HCT116 (cell line): Measurements from ENCODE around the gene COMMD6. TPM values are rescaled to one million over a fixed set of nuclear protein-coding genes. Genes with fewer than 3 reads are reported as not detected.

Experiments used
- ATAC-seq: fragments of 200-7000 bp; cut with Tn5 transposase; 2 replicates; pipeline ENCODE4 v1.9.1; 2020; ENCODE audit warnings: mild to moderate bottlenecking, moderate library complexity
- BruUV-seq: library from RNA; stranded (reverse); fragments of 400-500 nt; replicated peaks from 2 replicates; lab custom pipeline; 2021; lab: Mats Ljungman, UMichigan
- CTCF ChIA-PET: fragments of 300-600 bp; sonication (Branson Sonifier 250); formaldehyde crosslinking; loops from one replicate; lab custom pipeline; 2021; ENCODE audit warnings: antibody characterized with exemption; lab: Charles Lee
- POLR2A ChIA-PET: fragments of 300-600, 350-600 bp; sonication (Branson Sonifier 250); formaldehyde crosslinking; loops from one replicate; lab custom pipeline; 2021; ENCODE audit warnings: antibody characterized with exemption; lab: Charles Lee
- RAD21 ChIA-PET, 2 experiments: fragments of 300-600 bp; sonication (Branson Sonifier 250); formaldehyde crosslinking; loops; one replicate each; lab custom pipeline; 2023; ENCODE audit warnings: low total read pairs in 2 of 2; ENCODE audit not compliant: uncharacterized antibody in 2 of 2, unreplicated experiment in 2 of 2, low non-redundant PET in 1 of 2; lab: Charles Lee
- DNase-seq: peaks from one replicate; pipeline ENCODE4 v3.0.0-alpha.2; 2010; ENCODE audit warnings: low read depth, low spot score
- H2AFZ ChIP-seq: fragments of 200-600 bp; shearing (Covaris generic), sonication (generic); 2 replicates; pipeline ENCODE4 v1.6.1; 2017; ENCODE audit warnings: low read depth, mixed run types, mixed read lengths, antibody characterized with exemption, low read length; ENCODE audit not compliant: poor library complexity, severe bottlenecking
- H3K27ac ChIP-seq: 2 replicates; pipeline ENCODE4 v1.5.1; 2012; ENCODE audit warnings: low read depth, low read length
- H3K27me3 ChIP-seq: fragments of 200-600 bp; sonication (generic); 2 replicates; pipeline ENCODE4 v1.6.1; 2016; ENCODE audit warnings: mixed run types, low read length, mixed read lengths; ENCODE audit not compliant: insufficient read depth
- H3K36me3 ChIP-seq, 2 experiments: fragments of 200-500 bp in 1 of 2; fragments of 200-600 bp in 1 of 2; sonication (Bioruptor generic) in 1 of 2; sonication (generic) in 1 of 2; 2 replicates each; pipeline versions ENCODE4 v1.5.1 to v1.6.1; 2014 to 2016; ENCODE audit warnings: low read length in 2 of 2, inconsistent platforms in 1 of 2, mixed read lengths in 1 of 2, mixed run types in 1 of 2; ENCODE audit not compliant: insufficient read depth in 2 of 2, control insufficient read depth in 1 of 2
- H3K4me1 ChIP-seq, 2 experiments: fragments of 200-600 bp in 1 of 2; sonication (generic) in 1 of 2; 2 replicates each; pipeline versions ENCODE4 v1.5.1 to v1.6.1; 2012 to 2017; ENCODE audit warnings: low read length in 2 of 2, inconsistent platforms in 1 of 2, mild to moderate bottlenecking in 1 of 2, mixed read lengths in 1 of 2, mixed run types in 1 of 2, moderate library complexity in 1 of 2; ENCODE audit not compliant: insufficient read depth in 2 of 2, control insufficient read depth in 1 of 2
- H3K4me2 ChIP-seq: fragments of 200-600 bp; sonication (generic); 2 replicates; pipeline ENCODE4 v1.6.1; 2017; ENCODE audit warnings: mixed run types, low read length, mixed read lengths
- H3K4me3 ChIP-seq, 2 experiments: fragments of 200-600 bp in 1 of 2; sonication (generic) in 1 of 2; replicated peaks in 1 of 2; 2 replicates each; pipeline ENCODE4 v1.5.1; 2011 to 2016; ENCODE audit warnings: low read length in 2 of 2, control low read depth in 1 of 2, low read depth in 1 of 2, mild to moderate bottlenecking in 1 of 2, mixed read lengths in 1 of 2, mixed run types in 1 of 2
- H3K79me2 ChIP-seq: fragments of 200-600 bp; sonication (generic); 2 replicates; pipeline ENCODE4 v1.6.1; 2017; ENCODE audit warnings: mild to moderate bottlenecking, mixed run types, low read length, moderate library complexity, mixed read lengths; ENCODE audit not compliant: insufficient read depth
- H3K9ac ChIP-seq: fragments of 200-600 bp; sonication (generic); 2 replicates; pipeline ENCODE4 v1.6.1; 2016; ENCODE audit warnings: low read length, mixed read lengths
- H3K9me2 ChIP-seq: fragments of 200-600 bp; sonication (generic), shearing (Covaris generic); 2 replicates; pipeline ENCODE4 v1.6.1; 2017; ENCODE audit warnings: mixed run types, mild to moderate bottlenecking, moderate library complexity; ENCODE audit not compliant: insufficient read depth
- H3K9me3 ChIP-seq, 2 experiments: fragments of 200-500 bp in 1 of 2; fragments of 200-600 bp in 1 of 2; sonication (Bioruptor generic) in 1 of 2; sonication (generic) in 1 of 2; 2 replicates each; pipeline ENCODE4 v1.6.1; 2014 to 2017; ENCODE audit warnings: low read length in 2 of 2, mixed read lengths in 2 of 2, inconsistent platforms in 1 of 2, low read depth in 1 of 2, mild to moderate bottlenecking in 1 of 2, mixed run types in 1 of 2, moderate library complexity in 1 of 2; ENCODE audit not compliant: control insufficient read depth in 1 of 2, insufficient read depth in 1 of 2
- H4K20me1 ChIP-seq: fragments of 200-600 bp; sonication (generic), shearing (Covaris generic); 2 replicates; pipeline ENCODE4 v1.6.1; 2017; ENCODE audit warnings: mixed run types, mild to moderate bottlenecking, moderate library complexity; ENCODE audit not compliant: insufficient read depth
- CEBPB ChIP-seq: IDR thresholded peaks from 2 replicates; pipeline ENCODE4 v1.6.1; 2012; ENCODE audit warnings: low read depth
- CTCF ChIP-seq, 3 experiments: fragments of 200-600 bp in 1 of 3; sonication (generic) in 1 of 3; IDR thresholded peaks in 2 of 3; conservative IDR thresholded peaks in 1 of 3; 2 replicates each; pipeline ENCODE4 v1.5.1; 2012 to 2017; ENCODE audit warnings: low read depth in 2 of 3, low read length in 2 of 3, antibody characterized with exemption in 1 of 3, borderline replicate concordance in 1 of 3, control low read depth in 1 of 3, mild to moderate bottlenecking in 1 of 3, mixed read lengths in 1 of 3, mixed run types in 1 of 3, moderate library complexity in 1 of 3; ENCODE audit not compliant: insufficient read depth in 1 of 3
- EGR1 ChIP-seq: IDR thresholded peaks from 2 replicates; pipeline ENCODE4 v1.6.1; 2012; ENCODE audit warnings: low read depth
- ELF1 ChIP-seq: IDR thresholded peaks from 2 replicates; pipeline ENCODE4 v1.6.1; 2012; ENCODE audit warnings: low read depth, borderline replicate concordance
- FOSL1 ChIP-seq: IDR thresholded peaks from 2 replicates; pipeline ENCODE4 v1.6.1; 2012; ENCODE audit warnings: low read depth
- JUND ChIP-seq: IDR thresholded peaks from 2 replicates; pipeline ENCODE4 v1.6.1; 2012
- POLR2A ChIP-seq: IDR thresholded peaks from 2 replicates; pipeline ENCODE4 v1.7.0; 2011; ENCODE audit warnings: borderline replicate concordance; ENCODE audit not compliant: insufficient read depth, insufficient read length; ENCODE audit errors: extremely low read depth
- POLR2AphosphoS5 ChIP-seq: IDR thresholded peaks from 2 replicates; pipeline ENCODE4 v1.6.1; 2011; ENCODE audit warnings: mild to moderate bottlenecking, low read depth, low read length, moderate library complexity
- RAD21 ChIP-seq: IDR thresholded peaks from 2 replicates; pipeline ENCODE4 v1.6.1; 2012; ENCODE audit warnings: low read depth, mild to moderate bottlenecking
- SRF ChIP-seq: IDR thresholded peaks from 2 replicates; pipeline ENCODE4 v1.6.1; 2012; ENCODE audit warnings: low read depth
- TCF7L2 ChIP-seq: IDR thresholded peaks from 2 replicates; pipeline ENCODE4 v1.7.0; 2011; ENCODE audit warnings: borderline replicate concordance, inconsistent platforms; ENCODE audit not compliant: insufficient read depth, insufficient read length; ENCODE audit errors: extremely low read depth
- intact Hi-C: fragments of 100-400 bp; cut with micrococcal nuclease; formaldehyde crosslinking; loops from 2 replicates; pipeline ENCODE4 v1.10.0; 2022
- total RNA-seq: library from RNA; stranded (reverse); gene quantifications from one replicate; pipeline ENCODE4 v1.2.1, GENCODE V29; 2021; ENCODE audit not compliant: unreplicated experiment
- TF ChIP-seq, protein P1 (sequence below): IDR thresholded peaks from 2 replicates; pipeline ENCODE4 v1.6.1; 2012

The COMMD6 gene
- total RNA-seq, 1 experiment from 2014 or later, result 108 TPM

DNA sequence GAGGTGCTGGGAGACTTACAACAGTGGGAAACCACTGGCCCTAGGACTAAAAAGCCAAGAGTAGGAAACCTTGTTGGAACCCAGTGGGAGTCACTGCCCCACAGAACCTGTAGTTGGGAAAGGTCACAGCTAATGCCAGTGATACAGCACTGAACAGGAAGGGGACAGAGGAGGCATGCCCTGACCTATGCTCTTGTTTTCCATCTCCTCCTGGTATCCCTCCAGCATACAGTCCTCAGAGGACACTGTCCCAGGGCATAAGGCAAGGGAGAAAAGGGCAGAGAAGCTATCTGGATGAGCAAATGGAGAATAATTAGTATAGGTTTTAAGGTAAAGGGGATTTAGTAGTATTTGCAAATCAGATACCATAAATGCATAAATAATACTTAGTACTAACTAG, 44.5 kb downstream of the COMMD6 start:
- Histone ChIP-seq H3K4me1 (no peaks in the 10 kb centered on the region; a peak in 1 of 4 replicates), H3K36me3 (no peaks in the 10 kb centered on the region), H3K27me3 (no peaks in the 10 kb centered on the region), H3K4me3 (no peak overlapping the region)
- CTCF ChIA-PET, result no interaction called here
- intact Hi-C loops, result no loop called here
- POLR2A ChIA-PET, result no interaction called here
- TF ChIP-seq SRF, result no peak
- no peak for TF ChIP-seq JUND
- TF ChIP-seq, all 23 proteins: peak for 0
- Histone ChIP-seq H4K20me1 (no peaks in the 10 kb centered on the region), H3K27ac (no peak overlapping the region), H3K9ac (no peak overlapping the region), H3K4me2 (no peak overlapping the region), H3K9me3 (no peaks in the 10 kb centered on the region), H2AFZ (no peak overlapping the region), H3K79me2 (no peaks in the 10 kb centered on the region), H3K9me2 (no peaks in the 10 kb centered on the region)
- RAD21 ChIA-PET, result no interaction called here
- no peak for ATAC-seq
- DNase-seq, result no peak
- BruUV-seq, result no TSS peak

DNA sequence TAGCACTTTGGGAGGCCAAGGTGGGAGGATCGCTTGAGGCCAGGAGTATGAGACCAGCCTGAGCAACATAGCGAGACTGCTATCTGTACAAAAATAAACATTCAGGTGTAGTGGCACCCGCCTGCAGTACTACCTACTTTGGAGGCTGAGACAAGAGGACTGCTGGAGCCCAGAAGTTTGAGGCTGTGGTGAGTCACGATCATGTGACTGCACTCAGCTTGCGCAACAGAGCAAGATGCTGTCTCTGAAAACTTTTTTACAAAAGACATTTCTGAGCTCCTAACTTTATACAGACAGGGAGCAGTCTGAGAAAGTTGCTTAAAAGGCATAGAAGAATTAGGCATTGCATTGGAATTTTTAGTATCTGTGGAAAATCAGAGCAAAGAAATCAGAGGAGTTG, 45.3 kb downstream of the COMMD6 start:
- intact Hi-C loops, result no loop called here
- no peak overlapping the region for H3K9ac ChIP-seq
- CTCF ChIA-PET, result interaction anchor here (2.3 kb wide), 1 partner anchor 10 kb away, joined by 10 read pairs; the partner anchor contains the start of gene TBC1D4
- ATAC-seq (no peak), DNase-seq (no peak)
- H3K9me3 ChIP-seq, result no peaks in the 10 kb centered on the region
- POLR2A ChIA-PET, result no interaction called here
- no peaks in the 10 kb centered on the region for H3K9me2 ChIP-seq
- H3K4me1 ChIP-seq, result no peaks in the 10 kb centered on the region; a peak in 1 of 4 replicates
- H3K4me3 ChIP-seq, result no peak overlapping the region
- no peaks in the 10 kb centered on the region for H3K79me2 ChIP-seq
- no TSS peak for BruUV-seq
- TF ChIP-seq JUND (no peak), CEBPB (peak; percentile 83), CTCF (IDR thresholded peaks at IDR 0.05 in 2 of 3, conservative IDR thresholded peaks at IDR 0.05 in 1 of 3; ENCODE audit: borderline replicate concordance in 1 of 3, insufficient read depth in 1 of 3, low read depth in 2 of 3, low read length in 2 of 3) (no peak), RAD21 (no peak), POLR2AphosphoS5 (no peak), EGR1 (no peak), ELF1 (no peak), POLR2A (no peak), TCF7L2 (no peak), FOSL1 (0 out of 2 replicates have a peak, but pooled peaks have one; percentile 18)
- TF ChIP-seq, protein P1, sequence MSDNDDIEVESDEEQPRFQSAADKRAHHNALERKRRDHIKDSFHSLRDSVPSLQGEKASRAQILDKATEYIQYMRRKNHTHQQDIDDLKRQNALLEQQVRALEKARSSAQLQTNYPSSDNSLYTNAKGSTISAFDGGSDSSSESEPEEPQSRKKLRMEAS, result no peak
- RAD21 ChIA-PET, result no interaction called here
- no peak overlapping the region for H2AFZ ChIP-seq
- H3K27ac ChIP-seq, result no peak overlapping the region
- no peaks in the 10 kb centered on the region for H3K27me3 ChIP-seq
- no peaks in the 10 kb centered on the region for H3K36me3 ChIP-seq
- no peak overlapping the region for H3K4me2 ChIP-seq
- H4K20me1 ChIP-seq, result no peaks in the 10 kb centered on the region
